Neural progenitor cell (in vitro differentiated cells): ENCODE measurements around the gene RABEP2.

Experiments used
- EZH2phosphoT487 ChIP-seq: fragments of 200-600 bp; sonication (generic); IDR thresholded peaks from 2 replicates; pipeline ENCODE4 v1.6.1; 2017; ENCODE audit warnings: antibody characterized with exemption
- TF ChIP-seq, protein P1 (sequence below): fragments of 200-600 bp; sonication (generic); IDR thresholded peaks from 2 replicates; pipeline ENCODE4 v1.5.1; 2017; ENCODE audit warnings: antibody characterized with exemption, mild to moderate bottlenecking

DNA sequence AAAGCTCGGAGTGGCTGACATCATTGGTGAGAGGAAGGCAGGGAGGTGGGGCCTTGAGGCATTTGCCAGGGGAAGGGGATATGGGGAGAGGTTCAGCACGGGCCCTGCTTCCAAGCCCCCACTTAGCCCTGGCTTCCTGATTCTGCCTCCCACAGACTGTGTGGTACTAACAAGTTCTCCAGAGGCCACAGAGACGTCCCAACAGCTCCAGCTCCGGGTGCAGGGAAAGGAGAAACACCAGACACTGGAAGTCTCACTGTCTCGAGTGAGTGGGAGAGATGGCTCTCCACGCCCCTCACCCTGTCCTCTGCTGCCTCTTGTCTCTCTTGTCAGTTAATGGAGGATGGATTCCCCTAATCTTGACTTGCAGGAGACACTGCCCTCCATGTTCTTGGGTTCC lies 33.8 kb upstream of the RABEP2 start:
- TF ChIP-seq, protein P1, sequence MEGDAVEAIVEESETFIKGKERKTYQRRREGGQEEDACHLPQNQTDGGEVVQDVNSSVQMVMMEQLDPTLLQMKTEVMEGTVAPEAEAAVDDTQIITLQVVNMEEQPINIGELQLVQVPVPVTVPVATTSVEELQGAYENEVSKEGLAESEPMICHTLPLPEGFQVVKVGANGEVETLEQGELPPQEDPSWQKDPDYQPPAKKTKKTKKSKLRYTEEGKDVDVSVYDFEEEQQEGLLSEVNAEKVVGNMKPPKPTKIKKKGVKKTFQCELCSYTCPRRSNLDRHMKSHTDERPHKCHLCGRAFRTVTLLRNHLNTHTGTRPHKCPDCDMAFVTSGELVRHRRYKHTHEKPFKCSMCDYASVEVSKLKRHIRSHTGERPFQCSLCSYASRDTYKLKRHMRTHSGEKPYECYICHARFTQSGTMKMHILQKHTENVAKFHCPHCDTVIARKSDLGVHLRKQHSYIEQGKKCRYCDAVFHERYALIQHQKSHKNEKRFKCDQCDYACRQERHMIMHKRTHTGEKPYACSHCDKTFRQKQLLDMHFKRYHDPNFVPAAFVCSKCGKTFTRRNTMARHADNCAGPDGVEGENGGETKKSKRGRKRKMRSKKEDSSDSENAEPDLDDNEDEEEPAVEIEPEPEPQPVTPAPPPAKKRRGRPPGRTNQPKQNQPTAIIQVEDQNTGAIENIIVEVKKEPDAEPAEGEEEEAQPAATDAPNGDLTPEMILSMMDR = no peak
- no peak for TF ChIP-seq EZH2phosphoT487
